Muscle of back (tissue), 11 donors: ENCODE data around the gene TEKT1. TPM values are rescaled to one million over a fixed set of nuclear protein-coding genes. Genes with fewer than 3 reads are reported as not detected.

Experiments used
- DNase-seq, 3 donors: peaks; one replicate each; pipeline versions ENCODE4 v3.0.0 to v3.0.0-alpha.2; 2013
- polyA plus RNA-seq, 10 donors: library from polyadenylated mRNA; unstranded; fragments of 120-200 nt; gene quantifications; one replicate each; pipeline ENCODE4 v1.2.1, GENCODE V29; 2013; ENCODE audit not compliant: insufficient read length in 10 of 10

Gene TEKT1
- polyA plus RNA-seq, 10 donors, result 0.24 to 0.26 TPM; not detected in 8

- DNase-seq, result no peak
Observed at GRCh38 chr17:6761779-6762178, 69.8 kb downstream of the TEKT1 start.

- no peak for DNase-seq
Observed at GRCh38 chr17:6757747-6758146, 73.8 kb downstream of the TEKT1 start.

GRCh38 chr17:6756425-6757031, 75.0 kb downstream of the TEKT1 start:
- no peak for DNase-seq

GRCh38 chr17:6755731-6756184, 75.8 kb downstream of the TEKT1 start, which contains the start of gene XAF1:
TSS of gene XAF1 (plus strand) at chr17:6756046. CDS start at chr17:6756079, 33 bp downstream.
- DNase-seq, result peak; percentile 33 to 79 (median 56)

- DNase-seq, result peak in 2 of 3 donors; percentile 4 to 13
Observed at GRCh38 chr17:6755281-6755680, 76.2 kb downstream of the TEKT1 start.

GRCh38 chr17:6753546-6753945, 78.0 kb downstream of the TEKT1 start:
- DNase-seq, result peak in 1 of 3 donors; percentile 16

GRCh38 chr17:6753006-6753445, 78.5 kb downstream of the TEKT1 start:
- peak; percentile 23 to 86 (median 50) for DNase-seq

- peak; percentile 23 to 98 (median 45) for DNase-seq
Observed at GRCh38 chr17:6752068-6752909, 79.2 kb downstream of the TEKT1 start.

- no peak for DNase-seq
Observed at GRCh38 chr17:6749519-6749918, 82.0 kb downstream of the TEKT1 start.

GRCh38 chr17:6748617-6749016, 82.9 kb downstream of the TEKT1 start:
- DNase-seq, result no peak

Other genes with a start within 250 kb of the TEKT1 start
- gene KIAA0753, start 191.0 kb downstream of the TEKT1 start, polyA plus RNA-seq, result 10 to 100 TPM in 8 of 10 donors, 1 to 10 TPM in 2; 8.9 to 17.7 (median 11.8) TPM
- gene TXNDC17, start 190.7 kb downstream of the TEKT1 start, polyA plus RNA-seq, result 10 to 100 TPM; 45.2 to 74.2 (median 52.4) TPM
- 10 to 100 TPM; 12.8 to 16.8 (median 15.7) TPM for gene MED31, start 180.1 kb downstream of the TEKT1 start, polyA plus RNA-seq
- 1 to 10 TPM; 2.0 to 4.8 (median 3.3) TPM for gene C17orf100, start 180.0 kb downstream of the TEKT1 start, polyA plus RNA-seq
- under 1 TPM in 8 of 10 donors, not detected in 2; 0.05 to 0.25 (median 0.14) TPM for gene SLC13A5, start 118.4 kb downstream of the TEKT1 start, polyA plus RNA-seq
- 10 to 100 TPM in 3 of 10 donors, 1 to 10 TPM in 7; 4.0 to 23.7 (median 7.5) TPM for gene XAF1, start 75.7 kb downstream of the TEKT1 start, polyA plus RNA-seq
- gene FBXO39, start 55.5 kb downstream of the TEKT1 start, polyA plus RNA-seq, result under 1 TPM in 8 of 10 donors, not detected in 2; 0.12 to 0.54 (median 0.19) TPM
- 1 to 10 TPM in 7 of 10 donors, under 1 TPM in 3; 0.77 to 1.4 (median 1.1) TPM for gene ALOX12, start 164.3 kb upstream of the TEKT1 start, polyA plus RNA-seq
- 100 to 1,000 TPM; 101 to 126 (median 111) TPM for gene RNASEK, start 180.9 kb upstream of the TEKT1 start, polyA plus RNA-seq
- 10 to 100 TPM; 15.5 to 25.4 (median 19.1) TPM for gene BCL6B, start 191.3 kb upstream of the TEKT1 start, polyA plus RNA-seq
- 1 to 10 TPM in 8 of 10 donors, under 1 TPM in 2; 0.62 to 2.4 (median 1.3) TPM for gene SLC16A13, start 204.3 kb upstream of the TEKT1 start, polyA plus RNA-seq
- gene SLC16A11, start 212.4 kb upstream of the TEKT1 start, polyA plus RNA-seq, result under 1 TPM in 9 of 10 donors, not detected in 1; 0.11 to 0.48 (median 0.17) TPM
- gene CLEC10A, start 248.5 kb upstream of the TEKT1 start, polyA plus RNA-seq, result 1 to 10 TPM; 1.1 to 3.5 (median 1.7) TPM